Gastroesophageal sphincter (tissue), 3 donors: ENCODE data around the gene A2M.

ENCODE experiments used
- CTCF ChIP-seq, 4 experiments: fragments of 200-600 bp in 2 of 4; fragments of 450-650 bp in 2 of 4; sonication (generic) in 1 of 4; IDR thresholded peaks; one replicate each; pipeline ENCODE4 v1.5.1; 2017 to 2019; ENCODE audit warnings: antibody characterized with exemption in 4 of 4, mild to moderate bottlenecking in 2 of 4, moderate library complexity in 2 of 4
- EP300 ChIP-seq: sonication (generic); formaldehyde crosslinking; IDR thresholded peaks from one replicate; pipeline ENCODE4 v1.6.1; 2017; ENCODE audit warnings: antibody characterized with exemption, mild to moderate bottlenecking
- POLR2AphosphoS5 ChIP-seq: sonication (generic); formaldehyde crosslinking; IDR thresholded peaks from one replicate; pipeline ENCODE4 v1.6.1; 2017; ENCODE audit warnings: antibody characterized with exemption

- TF ChIP-seq CTCF (IDR thresholded peaks at IDR 0.05), result no peak
- TF ChIP-seq POLR2AphosphoS5, result no peak
- no peak for TF ChIP-seq EP300
Measured at GRCh38 chr12:9101018-9101687, 14.6 kb downstream of the A2M start.
